SW 1271 (cell line): ENCODE measurements around the gene ACVR1B.

Source experiments
- DNase-seq, 2 experiments: peaks; one replicate each; lab custom pipeline; 2025; lab: John Stamatoyannopoulos, UW

The ACVR1B gene

DNA sequence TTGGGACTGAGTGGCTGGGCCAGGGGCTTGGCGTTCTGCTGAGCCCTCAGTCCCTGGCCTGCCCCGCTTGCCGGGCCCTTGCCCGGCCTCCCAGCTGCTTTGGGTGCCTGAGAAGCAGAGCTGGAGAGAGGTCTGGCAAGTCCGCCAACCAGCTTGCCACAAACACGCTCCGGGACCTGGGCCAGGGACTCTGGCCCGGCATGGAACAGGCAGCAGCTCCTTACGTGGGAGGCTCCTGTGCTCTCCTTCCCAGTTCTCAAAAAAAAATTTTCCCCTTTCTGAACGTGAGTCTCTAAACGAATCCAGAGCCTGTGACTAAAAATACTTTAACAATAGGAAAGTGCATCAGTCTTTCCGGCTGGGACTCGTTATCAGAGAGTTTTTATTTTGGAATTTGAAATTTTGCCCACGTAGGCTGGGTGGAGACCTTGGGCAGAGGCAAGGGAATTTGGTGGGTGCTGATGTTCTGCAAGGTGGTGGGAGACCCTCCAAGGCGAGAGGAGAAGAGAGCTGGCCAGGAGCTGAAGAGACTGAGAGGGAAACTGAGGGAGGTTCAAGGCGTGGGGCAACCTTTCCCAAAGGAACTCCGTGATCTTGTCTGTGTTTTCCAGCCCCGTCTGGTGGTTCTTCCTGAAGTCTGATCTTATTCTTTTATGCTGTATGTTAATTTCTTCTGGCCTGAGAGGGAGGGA, 92.9 kb downstream of the ACVR1B start:
- DNase-seq, result no peak

DNA sequence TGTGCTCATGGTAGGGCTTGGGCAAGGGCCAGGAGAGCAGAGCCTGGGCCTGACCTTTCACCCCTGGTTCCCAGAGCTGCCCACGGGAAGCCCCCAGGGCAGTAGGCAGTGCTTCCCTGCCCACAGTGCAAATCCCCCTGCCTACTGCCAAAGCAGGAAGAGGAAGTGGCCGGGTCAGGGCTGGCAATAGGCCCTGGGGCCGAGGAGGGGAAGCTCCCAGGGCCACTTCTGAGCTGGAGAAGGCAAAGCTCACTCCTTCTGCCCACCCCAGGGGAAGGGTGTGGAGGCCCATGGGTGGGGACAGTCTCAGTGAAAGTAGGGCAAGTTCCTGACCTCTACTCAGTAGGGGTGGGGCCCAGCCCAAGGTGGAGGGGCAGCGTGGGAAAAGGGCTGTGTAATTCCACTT, 94.3 kb downstream of the ACVR1B start:
- no peak for DNase-seq
